HCT116 (cell line): ENCODE results near the gene NLRP14. TPM values are rescaled to one million over a fixed set of nuclear protein-coding genes. Genes with fewer than 3 reads are reported as not detected.

Source experiments
- ATAC-seq: fragments of 200-7000 bp; cut with Tn5 transposase; 2 replicates; pipeline ENCODE4 v1.9.1; 2020; ENCODE audit warnings: mild to moderate bottlenecking, moderate library complexity
- BruUV-seq: library from RNA; stranded (reverse); fragments of 400-500 nt; replicated peaks from 2 replicates; lab custom pipeline; 2021; lab: Mats Ljungman, UMichigan
- CTCF ChIA-PET: fragments of 300-600 bp; sonication (Branson Sonifier 250); formaldehyde crosslinking; loops from one replicate; lab custom pipeline; 2021; ENCODE audit warnings: antibody characterized with exemption; lab: Charles Lee
- POLR2A ChIA-PET: fragments of 300-600, 350-600 bp; sonication (Branson Sonifier 250); formaldehyde crosslinking; loops from one replicate; lab custom pipeline; 2021; ENCODE audit warnings: antibody characterized with exemption; lab: Charles Lee
- RAD21 ChIA-PET, 2 experiments: fragments of 300-600 bp; sonication (Branson Sonifier 250); formaldehyde crosslinking; loops; one replicate each; lab custom pipeline; 2023; ENCODE audit warnings: low total read pairs in 2 of 2; ENCODE audit not compliant: uncharacterized antibody in 2 of 2, unreplicated experiment in 2 of 2, low non-redundant PET in 1 of 2; lab: Charles Lee
- DNase-seq: peaks from one replicate; pipeline ENCODE4 v3.0.0-alpha.2; 2010; ENCODE audit warnings: low read depth, low spot score
- H2AFZ ChIP-seq: fragments of 200-600 bp; shearing (Covaris generic), sonication (generic); 2 replicates; pipeline ENCODE4 v1.6.1; 2017; ENCODE audit warnings: low read depth, mixed run types, mixed read lengths, antibody characterized with exemption, low read length; ENCODE audit not compliant: poor library complexity, severe bottlenecking
- H3K27ac ChIP-seq: 2 replicates; pipeline ENCODE4 v1.5.1; 2012; ENCODE audit warnings: low read depth, low read length
- H3K27me3 ChIP-seq: fragments of 200-600 bp; sonication (generic); 2 replicates; pipeline ENCODE4 v1.6.1; 2016; ENCODE audit warnings: mixed run types, low read length, mixed read lengths; ENCODE audit not compliant: insufficient read depth
- H3K36me3 ChIP-seq, 2 experiments: fragments of 200-500 bp in 1 of 2; fragments of 200-600 bp in 1 of 2; sonication (Bioruptor generic) in 1 of 2; sonication (generic) in 1 of 2; 2 replicates each; pipeline versions ENCODE4 v1.5.1 to v1.6.1; 2014 to 2016; ENCODE audit warnings: low read length in 2 of 2, inconsistent platforms in 1 of 2, mixed read lengths in 1 of 2, mixed run types in 1 of 2; ENCODE audit not compliant: insufficient read depth in 2 of 2, control insufficient read depth in 1 of 2
- H3K4me1 ChIP-seq, 2 experiments: fragments of 200-600 bp in 1 of 2; sonication (generic) in 1 of 2; 2 replicates each; pipeline versions ENCODE4 v1.5.1 to v1.6.1; 2012 to 2017; ENCODE audit warnings: low read length in 2 of 2, inconsistent platforms in 1 of 2, mild to moderate bottlenecking in 1 of 2, mixed read lengths in 1 of 2, mixed run types in 1 of 2, moderate library complexity in 1 of 2; ENCODE audit not compliant: insufficient read depth in 2 of 2, control insufficient read depth in 1 of 2
- H3K4me2 ChIP-seq: fragments of 200-600 bp; sonication (generic); 2 replicates; pipeline ENCODE4 v1.6.1; 2017; ENCODE audit warnings: mixed run types, low read length, mixed read lengths
- H3K4me3 ChIP-seq, 2 experiments: fragments of 200-600 bp in 1 of 2; sonication (generic) in 1 of 2; replicated peaks in 1 of 2; 2 replicates each; pipeline ENCODE4 v1.5.1; 2011 to 2016; ENCODE audit warnings: low read length in 2 of 2, control low read depth in 1 of 2, low read depth in 1 of 2, mild to moderate bottlenecking in 1 of 2, mixed read lengths in 1 of 2, mixed run types in 1 of 2
- H3K79me2 ChIP-seq: fragments of 200-600 bp; sonication (generic); 2 replicates; pipeline ENCODE4 v1.6.1; 2017; ENCODE audit warnings: mild to moderate bottlenecking, mixed run types, low read length, moderate library complexity, mixed read lengths; ENCODE audit not compliant: insufficient read depth
- H3K9ac ChIP-seq: fragments of 200-600 bp; sonication (generic); 2 replicates; pipeline ENCODE4 v1.6.1; 2016; ENCODE audit warnings: low read length, mixed read lengths
- H3K9me2 ChIP-seq: fragments of 200-600 bp; sonication (generic), shearing (Covaris generic); 2 replicates; pipeline ENCODE4 v1.6.1; 2017; ENCODE audit warnings: mixed run types, mild to moderate bottlenecking, moderate library complexity; ENCODE audit not compliant: insufficient read depth
- H3K9me3 ChIP-seq, 2 experiments: fragments of 200-500 bp in 1 of 2; fragments of 200-600 bp in 1 of 2; sonication (Bioruptor generic) in 1 of 2; sonication (generic) in 1 of 2; 2 replicates each; pipeline ENCODE4 v1.6.1; 2014 to 2017; ENCODE audit warnings: low read length in 2 of 2, mixed read lengths in 2 of 2, inconsistent platforms in 1 of 2, low read depth in 1 of 2, mild to moderate bottlenecking in 1 of 2, mixed run types in 1 of 2, moderate library complexity in 1 of 2; ENCODE audit not compliant: control insufficient read depth in 1 of 2, insufficient read depth in 1 of 2
- H4K20me1 ChIP-seq: fragments of 200-600 bp; sonication (generic), shearing (Covaris generic); 2 replicates; pipeline ENCODE4 v1.6.1; 2017; ENCODE audit warnings: mixed run types, mild to moderate bottlenecking, moderate library complexity; ENCODE audit not compliant: insufficient read depth
- ATF3 ChIP-seq: IDR thresholded peaks from 2 replicates; pipeline ENCODE4 v1.6.1; 2012
- EZH2phosphoT487 ChIP-seq: fragments of 200-600 bp; IDR thresholded peaks from 2 replicates; pipeline ENCODE4 v1.6.1; 2018; ENCODE audit warnings: antibody characterized with exemption, borderline replicate concordance
- JUND ChIP-seq: IDR thresholded peaks from 2 replicates; pipeline ENCODE4 v1.6.1; 2012
- POLR2A ChIP-seq: IDR thresholded peaks from 2 replicates; pipeline ENCODE4 v1.7.0; 2011; ENCODE audit warnings: borderline replicate concordance; ENCODE audit not compliant: insufficient read depth, insufficient read length; ENCODE audit errors: extremely low read depth
- POLR2AphosphoS5 ChIP-seq: IDR thresholded peaks from 2 replicates; pipeline ENCODE4 v1.6.1; 2011; ENCODE audit warnings: mild to moderate bottlenecking, low read depth, low read length, moderate library complexity
- REST ChIP-seq: IDR thresholded peaks from 2 replicates; pipeline ENCODE4 v1.6.1; 2012; ENCODE audit warnings: low read depth
- SIN3A ChIP-seq: IDR thresholded peaks from 2 replicates; pipeline ENCODE4 v1.6.1; 2012; ENCODE audit warnings: low read depth
- SP1 ChIP-seq: IDR thresholded peaks from 2 replicates; pipeline ENCODE4 v1.6.1; 2012; ENCODE audit warnings: low read depth
- TCF7L2 ChIP-seq: IDR thresholded peaks from 2 replicates; pipeline ENCODE4 v1.7.0; 2011; ENCODE audit warnings: borderline replicate concordance, inconsistent platforms; ENCODE audit not compliant: insufficient read depth, insufficient read length; ENCODE audit errors: extremely low read depth
- YY1 ChIP-seq: IDR thresholded peaks from 2 replicates; pipeline ENCODE4 v1.6.1; 2011; ENCODE audit warnings: low read length, low read depth, moderate library complexity, mild to moderate bottlenecking; ENCODE audit not compliant: insufficient replicate concordance; ENCODE audit errors: extremely low read depth
- intact Hi-C: fragments of 100-400 bp; cut with micrococcal nuclease; formaldehyde crosslinking; loops from 2 replicates; pipeline ENCODE4 v1.10.0; 2022
- total RNA-seq: library from RNA; stranded (reverse); gene quantifications from one replicate; pipeline ENCODE4 v1.2.1, GENCODE V29; 2021; ENCODE audit not compliant: unreplicated experiment
- TF ChIP-seq, protein P1 (sequence below), 3 experiments: fragments of 200-600 bp in 1 of 3; sonication (generic) in 1 of 3; IDR thresholded peaks in 2 of 3; conservative IDR thresholded peaks in 1 of 3; 2 replicates each; pipeline ENCODE4 v1.5.1; 2012 to 2017; ENCODE audit warnings: low read depth in 2 of 3, low read length in 2 of 3, antibody characterized with exemption in 1 of 3, borderline replicate concordance in 1 of 3, control low read depth in 1 of 3, mild to moderate bottlenecking in 1 of 3, mixed read lengths in 1 of 3, mixed run types in 1 of 3, moderate library complexity in 1 of 3; ENCODE audit not compliant: insufficient read depth in 1 of 3
- TF ChIP-seq, protein P2 (sequence below): IDR thresholded peaks from 2 replicates; pipeline ENCODE4 v1.6.1; 2011; ENCODE audit warnings: mild to moderate bottlenecking, low read length, moderate library complexity; ENCODE audit not compliant: insufficient replicate concordance; ENCODE audit errors: extremely low read depth

Gene NLRP14
- total RNA-seq, 1 experiment from 2014 or later, result 0.49 TPM

DNA sequence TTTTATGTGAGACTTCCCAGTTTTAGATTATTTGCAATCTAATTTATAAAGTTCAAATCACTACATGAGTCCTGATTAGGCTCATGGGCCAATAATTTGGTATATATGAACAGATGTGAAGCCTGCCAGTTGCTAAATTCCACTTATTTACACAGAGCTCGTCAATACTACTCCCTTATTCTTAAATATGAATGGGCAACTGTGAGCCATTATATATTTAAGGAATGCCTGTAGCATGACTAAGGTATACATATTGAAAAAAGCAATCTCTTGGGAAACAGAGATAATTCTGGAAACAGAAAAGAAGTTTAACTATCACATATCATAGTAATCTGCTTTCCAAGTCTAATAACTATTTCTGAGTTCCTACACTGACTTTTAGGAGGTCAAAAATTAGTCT lies 95.5 kb downstream of the NLRP14 start:
- ATAC-seq, result no peak

More for the DNA sequence above, 95.5 kb downstream of the NLRP14 start:
- Histone ChIP-seq H3K4me3 (no peak overlapping the region), H3K4me1 (no peaks in the 10 kb centered on the region), H4K20me1 (no peaks in the 10 kb centered on the region), H3K9me3 (no peaks in the 10 kb centered on the region), H3K9ac (no peak overlapping the region), H2AFZ (no peak overlapping the region), H3K27ac (no peak overlapping the region), H3K79me2 (no peaks in the 10 kb centered on the region), H3K36me3 (no peaks in the 10 kb centered on the region), H3K9me2 (no peaks in the 10 kb centered on the region), H3K4me2 (no peak overlapping the region), H3K27me3 (peaks cover 39% of the 10 kb centered on the region)
- ChIA-PET CTCF (no interaction called here), RAD21 (no interaction called here), POLR2A (no interaction called here)
- intact Hi-C loops, result no loop called here
- TF ChIP-seq POLR2A (no peak), ATF3 (no peak), SIN3A (no peak), REST (no peak), YY1 (no peak), TCF7L2 (no peak), JUND (no peak), SP1 (no peak), EZH2phosphoT487 (no peak), POLR2AphosphoS5 (no peak)
- TF ChIP-seq, protein P1, sequence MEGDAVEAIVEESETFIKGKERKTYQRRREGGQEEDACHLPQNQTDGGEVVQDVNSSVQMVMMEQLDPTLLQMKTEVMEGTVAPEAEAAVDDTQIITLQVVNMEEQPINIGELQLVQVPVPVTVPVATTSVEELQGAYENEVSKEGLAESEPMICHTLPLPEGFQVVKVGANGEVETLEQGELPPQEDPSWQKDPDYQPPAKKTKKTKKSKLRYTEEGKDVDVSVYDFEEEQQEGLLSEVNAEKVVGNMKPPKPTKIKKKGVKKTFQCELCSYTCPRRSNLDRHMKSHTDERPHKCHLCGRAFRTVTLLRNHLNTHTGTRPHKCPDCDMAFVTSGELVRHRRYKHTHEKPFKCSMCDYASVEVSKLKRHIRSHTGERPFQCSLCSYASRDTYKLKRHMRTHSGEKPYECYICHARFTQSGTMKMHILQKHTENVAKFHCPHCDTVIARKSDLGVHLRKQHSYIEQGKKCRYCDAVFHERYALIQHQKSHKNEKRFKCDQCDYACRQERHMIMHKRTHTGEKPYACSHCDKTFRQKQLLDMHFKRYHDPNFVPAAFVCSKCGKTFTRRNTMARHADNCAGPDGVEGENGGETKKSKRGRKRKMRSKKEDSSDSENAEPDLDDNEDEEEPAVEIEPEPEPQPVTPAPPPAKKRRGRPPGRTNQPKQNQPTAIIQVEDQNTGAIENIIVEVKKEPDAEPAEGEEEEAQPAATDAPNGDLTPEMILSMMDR (IDR thresholded peaks at IDR 0.05 in 2 of 3, conservative IDR thresholded peaks at IDR 0.05 in 1 of 3; ENCODE audit: borderline replicate concordance in 1 of 3, insufficient read depth in 1 of 3, low read depth in 2 of 3, low read length in 2 of 3), result no peak
- TF ChIP-seq, protein P2, sequence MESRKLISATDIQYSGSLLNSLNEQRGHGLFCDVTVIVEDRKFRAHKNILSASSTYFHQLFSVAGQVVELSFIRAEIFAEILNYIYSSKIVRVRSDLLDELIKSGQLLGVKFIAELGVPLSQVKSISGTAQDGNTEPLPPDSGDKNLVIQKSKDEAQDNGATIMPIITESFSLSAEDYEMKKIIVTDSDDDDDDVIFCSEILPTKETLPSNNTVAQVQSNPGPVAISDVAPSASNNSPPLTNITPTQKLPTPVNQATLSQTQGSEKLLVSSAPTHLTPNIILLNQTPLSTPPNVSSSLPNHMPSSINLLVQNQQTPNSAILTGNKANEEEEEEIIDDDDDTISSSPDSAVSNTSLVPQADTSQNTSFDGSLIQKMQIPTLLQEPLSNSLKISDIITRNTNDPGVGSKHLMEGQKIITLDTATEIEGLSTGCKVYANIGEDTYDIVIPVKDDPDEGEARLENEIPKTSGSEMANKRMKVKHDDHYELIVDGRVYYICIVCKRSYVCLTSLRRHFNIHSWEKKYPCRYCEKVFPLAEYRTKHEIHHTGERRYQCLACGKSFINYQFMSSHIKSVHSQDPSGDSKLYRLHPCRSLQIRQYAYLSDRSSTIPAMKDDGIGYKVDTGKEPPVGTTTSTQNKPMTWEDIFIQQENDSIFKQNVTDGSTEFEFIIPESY, result no peak
- BruUV-seq, result no TSS peak
- no peak for DNase-seq
